Activated T-cell treated with anti-CD3 and anti-CD28 coated beads, Interleukin-2, amount 50 U/mL, for 72 hours (primary cell): ENCODE data around the gene CEP295NL. TPM values are rescaled to one million over a fixed set of nuclear protein-coding genes. Genes with fewer than 3 reads are reported as not detected.
"Not testable (repeated sequence)": the region's sequence is repeated elsewhere in the genome, so short reads cannot be mapped to it uniquely, and the experiment has no call there.

ENCODE experiments used
- ATAC-seq, 2 donors: fragments of 150-1000 bp; cut with Tn5 transposase; replicated peaks in 1 of 2; 2 replicates each; pipeline ENCODE4 v1.10.0; 2021; ENCODE audit warnings: moderate library complexity in 2 of 2, mild to moderate bottlenecking in 1 of 2
- DNase-seq, 2 donors: peaks; one replicate each; pipeline ENCODE4 v3.0.0; 2021 to 2022; ENCODE audit warnings: mixed read lengths in 1 of 2
- H3K27ac Mint-ChIP-seq: one replicate; pipeline ENCODE4 v1.8.0; 2022; ENCODE audit warnings: mild to moderate bottlenecking, moderate library complexity, mixed read lengths
- H3K27me3 Mint-ChIP-seq: one replicate; pipeline ENCODE4 v1.8.0; 2022; ENCODE audit warnings: low read depth, mixed read lengths
- H3K36me3 Mint-ChIP-seq, 2 donors: one replicate each; pipeline ENCODE4 v1.8.0; 2022; ENCODE audit warnings: mixed read lengths in 2 of 2, mild to moderate bottlenecking in 1 of 2; ENCODE audit not compliant: insufficient read depth in 2 of 2
- H3K4me1 Mint-ChIP-seq: one replicate; pipeline ENCODE4 v1.8.0; 2022; ENCODE audit warnings: low read depth, mixed read lengths
- H3K4me3 Mint-ChIP-seq, 2 donors: one replicate each; pipeline ENCODE4 v1.8.0; 2022; ENCODE audit warnings: mild to moderate bottlenecking in 2 of 2, mixed read lengths in 2 of 2, moderate library complexity in 2 of 2
- H3K9me3 Mint-ChIP-seq, 2 donors: one replicate each; pipeline ENCODE4 v1.8.0; 2022; ENCODE audit warnings: mixed read lengths in 2 of 2
- total RNA-seq, 2 donors: library from RNA; stranded (reverse); gene quantifications; one replicate each; pipeline ENCODE4 v1.2.3, GENCODE V29; 2022

Gene CEP295NL
- total RNA-seq, 2 donors from 2014 or later, result 0.12 to 0.19 TPM

- ATAC-seq (no peak), DNase-seq (no peak)
- no peaks in the 10 kb centered on the region for H3K9me3 Mint-ChIP-seq
- H3K27ac Mint-ChIP-seq, result no peak overlapping the region
- no peaks in the 10 kb centered on the region for H3K36me3 Mint-ChIP-seq
- no peak overlapping the region for H3K4me3 Mint-ChIP-seq
- peaks cover 27% of the 10 kb centered on the region for H3K4me1 Mint-ChIP-seq
- H3K27me3 Mint-ChIP-seq, result no peaks in the 10 kb centered on the region
These were observed 18.7 kb downstream of the CEP295NL start for GRCh38 chr17:78884148-78884825.

GRCh38 chr17:78883533-78884131, 19.4 kb downstream of the CEP295NL start:
- peaks cover 28% of the 10 kb centered on the region for H3K4me1 Mint-ChIP-seq
- no peaks in the 10 kb centered on the region for H3K27me3 Mint-ChIP-seq
- no peaks in the 10 kb centered on the region for H3K36me3 Mint-ChIP-seq
- H3K4me3 Mint-ChIP-seq, result no peak overlapping the region
- ATAC-seq, result peak in 1 of 2 donors; percentile 14
- no peak for DNase-seq
- H3K9me3 Mint-ChIP-seq, result no peaks in the 10 kb centered on the region
- no peak overlapping the region for H3K27ac Mint-ChIP-seq

GRCh38 chr17:78883089-78883532, 19.9 kb downstream of the CEP295NL start:
- Mint-ChIP-seq H3K27ac (no peak overlapping the region), H3K36me3 (no peaks in the 10 kb centered on the region), H3K9me3 (no peaks in the 10 kb centered on the region), H3K4me3 (peak overlapping the region; percentile 46 to 63), H3K4me1 (peaks cover 29% of the 10 kb centered on the region), H3K27me3 (no peaks in the 10 kb centered on the region)
- DNase-seq, result no peak
- peak in 1 of 2 donors; percentile 27 for ATAC-seq

- ATAC-seq, result no peak
- Mint-ChIP-seq H3K9me3 (no peaks in the 10 kb centered on the region), H3K4me1 (peaks cover 29% of the 10 kb centered on the region), H3K4me3 (peak overlapping the region; percentile 22 to 63), H3K36me3 (no peaks in the 10 kb centered on the region), H3K27me3 (no peaks in the 10 kb centered on the region), H3K27ac (no peak overlapping the region)
- no peak for DNase-seq
These were observed 20.4 kb downstream of the CEP295NL start for GRCh38 chr17:78882540-78883088.

GRCh38 chr17:78879635-78880186, 23.3 kb downstream of the CEP295NL start:
- Mint-ChIP-seq H3K4me3 (peak overlapping the region; percentile 64 to 70), H3K36me3 (no peaks in the 10 kb centered on the region), H3K4me1 (peaks cover 37% of the 10 kb centered on the region), H3K27me3 (peaks cover 6% of the 10 kb centered on the region), H3K27ac (no peak overlapping the region), H3K9me3 (no peaks in the 10 kb centered on the region)
- DNase-seq (peak; percentile 29 to 38), ATAC-seq (peak; percentile 69 to 71)

- no peaks in the 10 kb centered on the region for H3K36me3 Mint-ChIP-seq
- peaks cover 6% of the 10 kb centered on the region for H3K27me3 Mint-ChIP-seq
- H3K9me3 Mint-ChIP-seq, result no peaks in the 10 kb centered on the region
- H3K27ac Mint-ChIP-seq, result no peak overlapping the region
- ATAC-seq (no peak), DNase-seq (no peak)
- H3K4me1 Mint-ChIP-seq, result peaks cover 37% of the 10 kb centered on the region
- H3K4me3 Mint-ChIP-seq, result peak overlapping the region; percentile 64 to 70
These were observed 24.0 kb downstream of the CEP295NL start for GRCh38 chr17:78878871-78879527.

GRCh38 chr17:78878261-78878660, 24.7 kb downstream of the CEP295NL start:
- ATAC-seq (no peak), DNase-seq (no peak)
- peak overlapping the region in 1 of 2 donors; percentile 70 for H3K4me3 Mint-ChIP-seq
- H3K27me3 Mint-ChIP-seq, result peaks cover 6% of the 10 kb centered on the region
- no peak overlapping the region for H3K27ac Mint-ChIP-seq
- peaks cover 36% of the 10 kb centered on the region for H3K4me1 Mint-ChIP-seq
- no peaks in the 10 kb centered on the region for H3K36me3 Mint-ChIP-seq
- no peaks in the 10 kb centered on the region for H3K9me3 Mint-ChIP-seq

- not testable (repeated sequence) for H3K27ac Mint-ChIP-seq, H3K36me3 Mint-ChIP-seq, DNase-seq, ATAC-seq, H3K9me3 Mint-ChIP-seq, H3K27me3 Mint-ChIP-seq, H3K4me3 Mint-ChIP-seq
- H3K4me1 Mint-ChIP-seq, result peaks cover 27% of the 10 kb centered on the region
These were observed 26.0 kb downstream of the CEP295NL start for GRCh38 chr17:78876954-78877517.

GRCh38 chr17:78876094-78876597, 26.9 kb downstream of the CEP295NL start:
- ATAC-seq (no peak), DNase-seq (no peak)
- peaks cover 6% of the 10 kb centered on the region for H3K27me3 Mint-ChIP-seq
- peaks cover 27% of the 10 kb centered on the region for H3K4me1 Mint-ChIP-seq
- H3K27ac Mint-ChIP-seq, result no peak overlapping the region
- H3K4me3 Mint-ChIP-seq, result no peak overlapping the region
- peaks cover 0 to 1% of the 10 kb centered on the region in 2 donors for H3K36me3 Mint-ChIP-seq
- no peaks in the 10 kb centered on the region for H3K9me3 Mint-ChIP-seq

- Mint-ChIP-seq H3K4me1 (peaks cover 27% of the 10 kb centered on the region), H3K4me3 (peak overlapping the region in 1 of 2 donors; percentile 27), H3K9me3 (no peaks in the 10 kb centered on the region), H3K36me3 (peaks cover 0 to 1% of the 10 kb centered on the region in 2 donors), H3K27ac (no peak overlapping the region), H3K27me3 (peaks cover 6% of the 10 kb centered on the region)
- no peak for ATAC-seq
- DNase-seq, result no peak
These were observed 27.5 kb downstream of the CEP295NL start for GRCh38 chr17:78875363-78876093.

GRCh38 chr17:78873519-78874340, 29.3 kb downstream of the CEP295NL start:
- H3K27me3 Mint-ChIP-seq, result peaks cover 6% of the 10 kb centered on the region

More at GRCh38 chr17:78873519-78874340, 29.3 kb downstream of the CEP295NL start:
- no peaks in the 10 kb centered on the region for H3K9me3 Mint-ChIP-seq
- DNase-seq (no peak), ATAC-seq (no peak)
- peaks cover 0 to 1% of the 10 kb centered on the region in 2 donors for H3K36me3 Mint-ChIP-seq
- H3K4me1 Mint-ChIP-seq, result peaks cover 10% of the 10 kb centered on the region
- H3K4me3 Mint-ChIP-seq, result no peak overlapping the region
- no peak overlapping the region for H3K27ac Mint-ChIP-seq
